Kidney epithelial cell (primary cell): Measurements from ENCODE around the gene TMEM45A. TPM values are rescaled to one million over a fixed set of nuclear protein-coding genes. Genes with fewer than 3 reads are reported as not detected.

Source experiments
- total RNA-seq: library from RNA; depleted of rRNA; stranded (reverse); fragments of >200 nt; gene quantifications from 2 replicates; pipeline ENCODE4 v1.2.3, GENCODE V29; 2015

The TMEM45A gene
- total RNA-seq, 1 donor from 2014 or later = 10.2 TPM

Other genes starting within 250 kb of the TMEM45A start
- gene TBC1D23, start 231.6 kb upstream of the TMEM45A start, total RNA-seq = 23.6 and 38.3 TPM in 2 replicates
- 22.7 and 31.0 TPM in 2 replicates for gene NIT2, start 157.9 kb upstream of the TMEM45A start, total RNA-seq
- 32.9 and 39.1 TPM in 2 replicates for gene TOMM70, start 91.5 kb upstream of the TMEM45A start, total RNA-seq
- 1.6 and 2.3 TPM in 2 replicates for gene LNP1, start 91.1 kb upstream of the TMEM45A start, total RNA-seq
- gene ADGRG7, start 117.0 kb downstream of the TMEM45A start, total RNA-seq = not detected in 2 replicates
- 116 and 127 TPM in 2 replicates for gene TFG, start 216.9 kb downstream of the TMEM45A start, total RNA-seq